ENCODE data around the gene SYCE1L.
A peak's percentile ranks its signal among the peaks of the same experiment; 100 is the strongest.
"Not testable (repeated sequence)": the region's sequence is repeated elsewhere in the genome, so short reads cannot be mapped to it uniquely, and the experiment has no call there.

The SYCE1L gene

GRCh38 chr16:77238593-77238992 is 39.4 kb downstream of the SYCE1L start:
- H3K4me3 ChIP-seq (ENCODE audit: control insufficient read depth, low read depth, low read length): no peak overlapping the region
- no peak for DNase-seq (ENCODE audit: low read depth)
- TF ChIP-seq CTCF (conservative IDR thresholded peaks at IDR 0.05; ENCODE audit: control insufficient read depth, insufficient read depth, low read depth, low read length): no peak

- H3K4me3 ChIP-seq (ENCODE audit: control insufficient read depth, low read depth, low read length); DNase-seq (ENCODE audit: low read depth): not testable (repeated sequence)
Observed at GRCh38 chr16:77242471-77242870, 43.3 kb downstream of the SYCE1L start.

- TF ChIP-seq CTCF (conservative IDR thresholded peaks at IDR 0.05; ENCODE audit: control insufficient read depth, insufficient read depth, low read depth, low read length): no peak
- DNase-seq (ENCODE audit: low read depth): peak; percentile 45
- H3K4me3 ChIP-seq (ENCODE audit: control insufficient read depth, low read depth, low read length): no peak overlapping the region
Observed at GRCh38 chr16:77246150-77246549, 46.9 kb downstream of the SYCE1L start.

GRCh38 chr16:77250400-77250799 is 51.2 kb downstream of the SYCE1L start:
- no peak overlapping the region for H3K4me3 ChIP-seq (ENCODE audit: control insufficient read depth, low read depth, low read length)
- DNase-seq (ENCODE audit: low read depth): peak; percentile 82
- no peak for TF ChIP-seq CTCF (conservative IDR thresholded peaks at IDR 0.05; ENCODE audit: control insufficient read depth, insufficient read depth, low read depth, low read length)
